ENCODE results near the gene AHCYL1.

DNA sequence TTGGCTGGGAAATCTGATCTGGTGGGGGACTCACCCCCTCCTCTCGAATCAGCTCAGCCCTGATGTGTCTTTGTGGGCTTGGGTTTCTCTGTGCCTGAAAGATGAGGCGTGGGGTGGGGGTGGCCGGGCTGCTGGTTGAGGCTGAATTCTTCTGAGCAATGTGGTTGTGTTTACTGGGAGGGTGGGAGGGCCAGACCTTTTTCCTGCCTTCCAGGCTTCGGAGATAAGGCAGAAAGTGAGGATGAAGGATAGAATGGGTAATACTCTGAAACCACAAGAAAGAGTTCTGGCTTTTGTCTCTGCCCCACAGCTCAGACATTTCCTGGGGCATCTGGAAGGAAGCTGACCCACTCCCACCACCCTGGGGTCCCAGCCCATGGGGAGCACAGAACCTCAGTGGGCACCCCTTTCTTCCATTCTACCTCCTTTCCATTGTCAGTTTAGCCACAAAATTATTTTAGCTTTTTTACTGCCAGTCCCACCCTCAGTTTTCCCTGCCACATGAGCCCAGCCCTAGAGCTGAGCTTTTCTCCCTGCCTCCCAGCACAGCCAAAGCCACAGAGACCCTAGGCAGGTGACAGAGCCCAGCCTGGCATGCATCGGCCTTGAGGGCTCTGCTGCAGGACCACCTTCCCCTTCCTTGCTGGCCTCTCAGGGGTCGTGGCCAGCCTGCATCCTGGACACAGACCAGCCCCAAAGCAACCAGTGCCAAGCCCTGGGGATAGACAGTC is 74.7 kb downstream of the AHCYL1 start:
- TF ChIP-seq, protein P1, sequence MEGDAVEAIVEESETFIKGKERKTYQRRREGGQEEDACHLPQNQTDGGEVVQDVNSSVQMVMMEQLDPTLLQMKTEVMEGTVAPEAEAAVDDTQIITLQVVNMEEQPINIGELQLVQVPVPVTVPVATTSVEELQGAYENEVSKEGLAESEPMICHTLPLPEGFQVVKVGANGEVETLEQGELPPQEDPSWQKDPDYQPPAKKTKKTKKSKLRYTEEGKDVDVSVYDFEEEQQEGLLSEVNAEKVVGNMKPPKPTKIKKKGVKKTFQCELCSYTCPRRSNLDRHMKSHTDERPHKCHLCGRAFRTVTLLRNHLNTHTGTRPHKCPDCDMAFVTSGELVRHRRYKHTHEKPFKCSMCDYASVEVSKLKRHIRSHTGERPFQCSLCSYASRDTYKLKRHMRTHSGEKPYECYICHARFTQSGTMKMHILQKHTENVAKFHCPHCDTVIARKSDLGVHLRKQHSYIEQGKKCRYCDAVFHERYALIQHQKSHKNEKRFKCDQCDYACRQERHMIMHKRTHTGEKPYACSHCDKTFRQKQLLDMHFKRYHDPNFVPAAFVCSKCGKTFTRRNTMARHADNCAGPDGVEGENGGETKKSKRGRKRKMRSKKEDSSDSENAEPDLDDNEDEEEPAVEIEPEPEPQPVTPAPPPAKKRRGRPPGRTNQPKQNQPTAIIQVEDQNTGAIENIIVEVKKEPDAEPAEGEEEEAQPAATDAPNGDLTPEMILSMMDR (IDR thresholded peaks at IDR 0.05; ENCODE audit: control extremely low read depth in 1 of 3, insufficient read depth in 1 of 3, low read depth in 1 of 3, low read length in 3 of 3): no peak
- TF ChIP-seq ZNF274 (IDR thresholded peaks at IDR 0.05; ENCODE audit: borderline replicate concordance, extremely low read depth, low read length) (no peak), CBX8 (IDR thresholded peaks at IDR 0.05; ENCODE audit: borderline replicate concordance, low read depth, low read length) (no peak), RBBP5 (IDR thresholded peaks at IDR 0.05; ENCODE audit: borderline replicate concordance, low read depth, low read length) (no peak), POLR2A (IDR thresholded peaks at IDR 0.05; ENCODE audit: control extremely low read depth in 1 of 2, low read depth in 2 of 2, low read length in 2 of 2) (no peak), RNF2 (IDR thresholded peaks at IDR 0.05; ENCODE audit: borderline replicate concordance, low read depth, low read length, missing control alignments, poor library complexity, severe bottlenecking) (no peak), EZH2 (IDR thresholded peaks at IDR 0.05; ENCODE audit: low read depth, low read length, severe bottlenecking) (no peak), SP1 (IDR thresholded peaks at IDR 0.05; ENCODE audit: low read depth, low read length) (no peak)
- TF ChIP-seq, protein P2, sequence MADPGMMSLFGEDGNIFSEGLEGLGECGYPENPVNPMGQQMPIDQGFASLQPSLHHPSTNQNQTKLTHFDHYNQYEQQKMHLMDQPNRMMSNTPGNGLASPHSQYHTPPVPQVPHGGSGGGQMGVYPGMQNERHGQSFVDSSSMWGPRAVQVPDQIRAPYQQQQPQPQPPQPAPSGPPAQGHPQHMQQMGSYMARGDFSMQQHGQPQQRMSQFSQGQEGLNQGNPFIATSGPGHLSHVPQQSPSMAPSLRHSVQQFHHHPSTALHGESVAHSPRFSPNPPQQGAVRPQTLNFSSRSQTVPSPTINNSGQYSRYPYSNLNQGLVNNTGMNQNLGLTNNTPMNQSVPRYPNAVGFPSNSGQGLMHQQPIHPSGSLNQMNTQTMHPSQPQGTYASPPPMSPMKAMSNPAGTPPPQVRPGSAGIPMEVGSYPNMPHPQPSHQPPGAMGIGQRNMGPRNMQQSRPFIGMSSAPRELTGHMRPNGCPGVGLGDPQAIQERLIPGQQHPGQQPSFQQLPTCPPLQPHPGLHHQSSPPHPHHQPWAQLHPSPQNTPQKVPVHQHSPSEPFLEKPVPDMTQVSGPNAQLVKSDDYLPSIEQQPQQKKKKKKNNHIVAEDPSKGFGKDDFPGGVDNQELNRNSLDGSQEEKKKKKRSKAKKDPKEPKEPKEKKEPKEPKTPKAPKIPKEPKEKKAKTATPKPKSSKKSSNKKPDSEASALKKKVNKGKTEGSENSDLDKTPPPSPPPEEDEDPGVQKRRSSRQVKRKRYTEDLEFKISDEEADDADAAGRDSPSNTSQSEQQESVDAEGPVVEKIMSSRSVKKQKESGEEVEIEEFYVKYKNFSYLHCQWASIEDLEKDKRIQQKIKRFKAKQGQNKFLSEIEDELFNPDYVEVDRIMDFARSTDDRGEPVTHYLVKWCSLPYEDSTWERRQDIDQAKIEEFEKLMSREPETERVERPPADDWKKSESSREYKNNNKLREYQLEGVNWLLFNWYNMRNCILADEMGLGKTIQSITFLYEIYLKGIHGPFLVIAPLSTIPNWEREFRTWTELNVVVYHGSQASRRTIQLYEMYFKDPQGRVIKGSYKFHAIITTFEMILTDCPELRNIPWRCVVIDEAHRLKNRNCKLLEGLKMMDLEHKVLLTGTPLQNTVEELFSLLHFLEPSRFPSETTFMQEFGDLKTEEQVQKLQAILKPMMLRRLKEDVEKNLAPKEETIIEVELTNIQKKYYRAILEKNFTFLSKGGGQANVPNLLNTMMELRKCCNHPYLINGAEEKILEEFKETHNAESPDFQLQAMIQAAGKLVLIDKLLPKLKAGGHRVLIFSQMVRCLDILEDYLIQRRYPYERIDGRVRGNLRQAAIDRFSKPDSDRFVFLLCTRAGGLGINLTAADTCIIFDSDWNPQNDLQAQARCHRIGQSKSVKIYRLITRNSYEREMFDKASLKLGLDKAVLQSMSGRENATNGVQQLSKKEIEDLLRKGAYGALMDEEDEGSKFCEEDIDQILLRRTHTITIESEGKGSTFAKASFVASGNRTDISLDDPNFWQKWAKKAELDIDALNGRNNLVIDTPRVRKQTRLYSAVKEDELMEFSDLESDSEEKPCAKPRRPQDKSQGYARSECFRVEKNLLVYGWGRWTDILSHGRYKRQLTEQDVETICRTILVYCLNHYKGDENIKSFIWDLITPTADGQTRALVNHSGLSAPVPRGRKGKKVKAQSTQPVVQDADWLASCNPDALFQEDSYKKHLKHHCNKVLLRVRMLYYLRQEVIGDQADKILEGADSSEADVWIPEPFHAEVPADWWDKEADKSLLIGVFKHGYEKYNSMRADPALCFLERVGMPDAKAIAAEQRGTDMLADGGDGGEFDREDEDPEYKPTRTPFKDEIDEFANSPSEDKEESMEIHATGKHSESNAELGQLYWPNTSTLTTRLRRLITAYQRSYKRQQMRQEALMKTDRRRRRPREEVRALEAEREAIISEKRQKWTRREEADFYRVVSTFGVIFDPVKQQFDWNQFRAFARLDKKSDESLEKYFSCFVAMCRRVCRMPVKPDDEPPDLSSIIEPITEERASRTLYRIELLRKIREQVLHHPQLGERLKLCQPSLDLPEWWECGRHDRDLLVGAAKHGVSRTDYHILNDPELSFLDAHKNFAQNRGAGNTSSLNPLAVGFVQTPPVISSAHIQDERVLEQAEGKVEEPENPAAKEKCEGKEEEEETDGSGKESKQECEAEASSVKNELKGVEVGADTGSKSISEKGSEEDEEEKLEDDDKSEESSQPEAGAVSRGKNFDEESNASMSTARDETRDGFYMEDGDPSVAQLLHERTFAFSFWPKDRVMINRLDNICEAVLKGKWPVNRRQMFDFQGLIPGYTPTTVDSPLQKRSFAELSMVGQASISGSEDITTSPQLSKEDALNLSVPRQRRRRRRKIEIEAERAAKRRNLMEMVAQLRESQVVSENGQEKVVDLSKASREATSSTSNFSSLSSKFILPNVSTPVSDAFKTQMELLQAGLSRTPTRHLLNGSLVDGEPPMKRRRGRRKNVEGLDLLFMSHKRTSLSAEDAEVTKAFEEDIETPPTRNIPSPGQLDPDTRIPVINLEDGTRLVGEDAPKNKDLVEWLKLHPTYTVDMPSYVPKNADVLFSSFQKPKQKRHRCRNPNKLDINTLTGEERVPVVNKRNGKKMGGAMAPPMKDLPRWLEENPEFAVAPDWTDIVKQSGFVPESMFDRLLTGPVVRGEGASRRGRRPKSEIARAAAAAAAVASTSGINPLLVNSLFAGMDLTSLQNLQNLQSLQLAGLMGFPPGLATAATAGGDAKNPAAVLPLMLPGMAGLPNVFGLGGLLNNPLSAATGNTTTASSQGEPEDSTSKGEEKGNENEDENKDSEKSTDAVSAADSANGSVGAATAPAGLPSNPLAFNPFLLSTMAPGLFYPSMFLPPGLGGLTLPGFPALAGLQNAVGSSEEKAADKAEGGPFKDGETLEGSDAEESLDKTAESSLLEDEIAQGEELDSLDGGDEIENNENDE (IDR thresholded peaks at IDR 0.05; ENCODE audit: insufficient replicate concordance, low read length): no peak

All from H1 (cell line).